ENCODE data around the gene MVB12B.
A peak's percentile ranks its signal among the peaks of the same experiment; 100 is the strongest.

The MVB12B gene

DNA sequence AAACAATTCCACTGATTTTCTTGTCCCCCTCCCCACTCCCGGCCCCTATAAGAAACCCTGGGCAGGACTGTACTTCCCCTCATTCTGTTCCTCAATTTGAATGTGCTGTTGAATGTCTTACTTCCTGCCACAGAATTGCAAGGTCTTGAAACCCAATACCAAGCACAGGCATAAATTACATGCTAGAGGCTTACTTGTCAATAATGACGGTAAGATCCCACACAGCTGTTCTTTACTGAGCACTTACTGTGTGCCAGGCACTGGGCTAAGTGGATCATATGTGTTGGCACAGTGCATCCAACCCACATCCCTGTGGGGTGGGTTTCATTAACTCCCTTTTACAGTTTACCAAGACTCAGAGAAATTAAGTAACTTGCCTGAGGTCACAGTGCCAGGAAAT lies 63.4 kb downstream of the MVB12B start:
- DNase-seq = no peak

DNA sequence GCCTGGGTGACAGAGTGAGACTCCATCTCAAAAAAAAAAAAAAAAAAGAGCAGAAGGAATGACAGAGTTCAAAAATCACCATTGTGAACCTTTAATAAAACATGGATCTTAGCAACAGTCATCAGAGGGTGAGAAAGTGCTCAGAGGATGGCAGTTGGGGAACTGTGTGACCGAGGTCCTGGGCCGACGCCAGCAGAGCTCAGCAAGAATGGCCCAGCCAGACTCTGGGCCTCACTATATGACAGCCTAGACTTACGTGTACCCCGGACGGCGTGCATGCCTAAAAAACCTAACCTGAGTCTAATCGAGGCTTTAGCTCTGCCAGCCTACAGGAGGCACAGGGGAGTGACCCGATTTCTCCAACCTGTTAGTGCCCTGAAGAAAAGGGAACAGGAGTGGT lies 64.3 kb downstream of the MVB12B start:
- DNase-seq = no peak

GRCh38 chr9:126391713-126392661 lies 65.4 kb downstream of the MVB12B start:
- DNase-seq = no peak

GRCh38 chr9:126392662-126393371 lies 66.2 kb downstream of the MVB12B start:
- DNase-seq = no peak

GRCh38 chr9:126393876-126394275 lies 67.2 kb downstream of the MVB12B start:
- no peak for DNase-seq

- no peak for DNase-seq
Observed at GRCh38 chr9:126394802-126395201, 68.2 kb downstream of the MVB12B start.

- no peak for DNase-seq
Observed at GRCh38 chr9:126395439-126396212, 69.0 kb downstream of the MVB12B start.

DNA sequence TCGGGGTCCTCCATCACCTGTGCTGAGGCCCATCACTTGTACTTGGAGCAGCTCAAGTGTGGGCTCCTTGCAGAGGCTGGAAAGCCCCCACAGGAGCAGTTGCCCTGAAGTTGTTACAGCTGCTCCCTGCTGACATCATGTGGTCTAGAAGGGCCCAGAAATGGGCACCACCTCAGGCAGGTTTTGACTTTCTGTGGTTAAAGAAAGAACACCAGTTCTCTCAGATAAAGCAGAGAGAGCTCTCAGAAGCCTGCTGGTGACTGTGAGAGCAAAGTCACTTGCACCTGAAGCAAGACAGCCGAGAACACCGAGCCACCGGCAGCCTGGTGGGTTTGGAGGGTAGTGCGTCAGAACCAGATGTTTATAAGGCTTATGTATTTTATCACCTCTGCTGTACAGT lies 70.4 kb downstream of the MVB12B start:
- no peak for DNase-seq

- DNase-seq = peak; percentile 92
Observed at GRCh38 chr9:126398403-126399058, 71.9 kb downstream of the MVB12B start.

GRCh38 chr9:126399251-126399650 lies 72.6 kb downstream of the MVB12B start:
- DNase-seq = no peak

DNA sequence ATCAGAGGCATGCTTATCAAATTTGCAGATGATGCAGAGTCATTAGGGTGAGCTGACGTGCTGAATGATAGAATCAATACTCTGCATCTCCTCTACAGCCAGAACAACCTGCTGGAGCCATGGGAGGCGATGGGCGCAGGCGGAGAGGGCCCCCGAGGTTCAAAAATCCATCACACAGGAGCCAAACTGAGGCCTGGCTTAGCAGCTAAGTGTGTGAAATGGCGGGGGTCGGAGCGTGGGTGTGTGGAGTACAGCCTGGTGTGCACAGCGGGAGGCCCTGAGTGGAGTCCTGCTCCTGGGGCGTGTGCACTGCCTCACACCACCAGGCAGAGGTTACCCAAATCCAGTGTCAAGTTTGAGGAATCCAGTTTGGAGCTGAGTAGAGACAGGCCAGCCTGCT lies 73.2 kb downstream of the MVB12B start:
- DNase-seq = no peak

DNA sequence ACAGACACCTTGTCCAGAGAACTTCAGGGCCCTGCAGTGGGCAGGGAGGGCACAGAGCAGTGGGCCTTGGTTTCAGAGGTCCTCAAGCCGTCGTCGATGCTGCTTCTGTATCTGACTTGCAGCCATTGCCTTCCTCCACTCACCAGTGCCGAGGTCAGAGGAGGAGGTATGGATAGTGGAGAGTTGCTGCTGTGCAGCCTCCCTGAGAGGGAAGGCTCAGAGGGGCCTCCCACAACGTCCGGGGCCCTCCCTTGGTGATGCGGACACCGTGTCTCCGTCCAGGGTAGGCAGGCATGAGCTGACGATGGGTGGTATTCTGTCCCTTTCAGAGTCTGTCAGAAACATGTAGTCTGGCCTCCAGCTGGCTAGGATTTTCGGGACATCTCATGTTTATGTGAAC lies 73.9 kb downstream of the MVB12B start:
- DNase-seq = no peak

- DNase-seq = no peak
Observed at GRCh38 chr9:126401107-126401506, 74.5 kb downstream of the MVB12B start.

DNA sequence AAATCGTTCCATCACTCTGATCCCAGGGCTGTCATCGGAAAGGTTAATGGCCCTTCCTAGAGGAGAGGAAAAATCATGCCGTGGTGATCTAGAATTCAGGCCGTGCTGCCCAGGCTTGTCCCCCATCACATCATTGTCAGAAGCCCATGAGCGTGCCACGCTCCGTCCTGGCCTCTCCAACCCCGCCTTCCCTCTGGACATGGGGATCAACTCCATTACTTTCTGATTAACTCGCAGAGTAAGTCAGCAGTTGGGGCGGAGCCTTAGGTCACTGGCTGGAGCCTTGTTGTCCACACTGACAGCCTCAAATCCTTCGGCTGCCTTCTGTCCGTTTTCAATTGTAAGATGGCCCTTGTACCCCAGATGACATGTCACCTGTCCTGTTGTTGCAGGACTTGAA lies 75.0 kb downstream of the MVB12B start:
- no peak for DNase-seq

GRCh38 chr9:126403397-126403796 lies 76.8 kb downstream of the MVB12B start:
- no peak for DNase-seq

DNA sequence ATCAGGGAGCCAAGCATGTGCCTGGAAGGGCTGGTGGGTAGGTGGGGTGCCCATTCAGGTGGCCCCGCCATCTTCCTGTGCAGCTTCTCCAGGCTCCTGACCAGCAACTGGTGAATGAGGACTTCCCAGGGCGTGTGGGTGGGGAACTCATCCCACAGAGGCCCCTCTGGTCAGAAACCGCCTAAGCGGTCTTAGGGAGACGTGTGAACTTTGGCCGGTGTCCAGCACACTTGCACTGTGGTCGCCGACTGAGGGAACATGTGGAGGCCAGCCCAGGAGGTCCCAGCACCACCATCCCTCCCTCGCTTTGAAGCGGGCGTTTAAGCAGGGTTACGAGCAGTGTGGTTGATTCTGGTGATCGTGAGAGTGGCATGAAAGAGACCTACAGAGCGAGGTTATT lies 77.8 kb downstream of the MVB12B start:
- no peak for DNase-seq

GRCh38 chr9:126406075-126406667 lies 79.5 kb downstream of the MVB12B start:
- no peak for DNase-seq

DNA sequence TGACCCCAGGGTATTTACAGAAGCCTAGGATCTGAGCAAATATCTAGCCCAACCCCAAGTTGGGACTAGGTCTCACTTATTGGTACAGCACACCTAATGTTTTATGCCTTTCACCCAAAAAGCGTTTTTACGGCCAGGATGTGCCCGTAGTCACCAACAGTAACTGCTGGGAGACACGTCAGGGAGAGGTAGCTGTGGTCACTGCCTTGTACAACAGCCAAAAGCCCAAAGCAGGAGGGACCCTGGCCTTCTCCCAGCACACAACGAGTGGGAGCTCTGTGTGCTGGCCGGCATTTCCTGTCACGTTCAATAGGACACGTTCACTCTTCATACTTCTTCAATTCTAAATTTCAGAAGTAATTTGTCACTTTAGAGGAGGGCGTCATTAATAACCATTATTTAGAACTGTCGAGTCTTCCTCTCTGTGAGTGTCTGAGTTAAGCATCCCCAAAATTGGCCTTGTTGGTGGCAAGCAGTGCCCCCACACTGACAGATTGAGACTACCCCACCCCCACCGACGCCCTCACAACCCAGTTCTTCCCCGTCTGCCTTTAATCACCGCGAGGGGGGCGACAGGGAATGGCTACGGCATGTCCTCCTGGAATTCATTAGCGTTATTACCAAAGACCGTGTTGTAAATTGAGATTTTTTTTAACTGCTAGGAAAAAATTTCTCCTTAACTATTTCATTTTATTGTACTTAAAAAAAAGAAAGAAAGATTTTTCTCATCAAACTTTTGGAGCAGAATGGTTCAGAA lies 80.7 kb downstream of the MVB12B start:
- no peak for DNase-seq

- no peak for DNase-seq
Observed at GRCh38 chr9:126408004-126408403, 81.4 kb downstream of the MVB12B start.

GRCh38 chr9:126410229-126410628 lies 83.6 kb downstream of the MVB12B start:
- DNase-seq = no peak

DNA sequence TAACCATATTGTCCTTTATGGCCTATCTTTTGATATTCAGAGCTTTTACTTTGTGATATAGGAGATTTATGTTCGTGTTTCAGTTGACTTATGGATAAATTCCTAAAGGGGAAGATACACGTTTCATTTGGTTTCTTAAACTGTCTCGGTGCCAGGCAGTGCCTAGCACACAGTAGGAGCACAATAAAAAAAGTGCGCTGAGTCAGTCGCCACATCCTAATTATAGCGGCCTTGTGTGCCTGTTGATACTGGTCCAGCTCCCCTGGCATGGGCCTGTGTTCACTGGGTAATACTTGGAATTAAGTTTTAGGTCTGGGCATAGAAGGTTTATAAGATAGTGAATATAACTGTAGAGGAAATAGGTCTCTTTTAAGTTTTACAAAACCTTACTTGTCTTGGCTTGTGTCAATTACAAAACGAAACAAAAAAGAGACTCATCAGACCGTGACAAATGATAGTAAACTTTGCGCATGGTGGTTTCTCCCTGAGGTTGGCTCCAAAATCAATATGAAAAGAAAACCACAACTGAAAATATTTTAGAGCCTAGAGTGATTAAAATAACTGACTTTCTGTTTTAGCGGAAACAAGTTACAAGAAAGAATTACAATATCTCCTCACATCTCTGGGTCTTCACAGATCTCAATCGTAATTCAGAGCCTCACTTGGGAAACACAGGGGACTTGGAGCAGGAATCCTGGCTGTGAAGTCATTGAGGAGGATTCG lies 84.8 kb downstream of the MVB12B start:
- DNase-seq = no peak
